ENCODE results near the gene CPNE2.

CPNE2 gene

DNA sequence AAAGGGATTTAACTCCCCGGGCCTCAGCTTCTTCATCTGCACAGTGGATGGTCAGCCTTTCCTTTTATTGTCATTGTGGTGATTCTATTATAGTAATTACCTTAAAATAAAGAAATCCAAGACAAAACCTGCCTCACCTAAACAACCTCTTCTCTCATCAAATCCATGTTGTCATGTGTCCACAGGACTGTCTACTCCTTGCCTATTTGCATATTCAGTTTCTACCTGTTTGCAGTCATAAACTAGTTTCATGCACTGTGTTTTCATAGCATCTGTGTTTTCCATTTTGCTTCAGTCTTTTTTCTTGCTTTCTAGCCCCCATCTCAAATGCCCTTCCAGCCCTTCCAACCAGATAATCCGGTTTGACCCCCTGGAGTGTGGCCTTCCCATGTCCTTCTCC, 44.3 kb upstream of the CPNE2 start:
- TF ChIP-seq, protein P1, sequence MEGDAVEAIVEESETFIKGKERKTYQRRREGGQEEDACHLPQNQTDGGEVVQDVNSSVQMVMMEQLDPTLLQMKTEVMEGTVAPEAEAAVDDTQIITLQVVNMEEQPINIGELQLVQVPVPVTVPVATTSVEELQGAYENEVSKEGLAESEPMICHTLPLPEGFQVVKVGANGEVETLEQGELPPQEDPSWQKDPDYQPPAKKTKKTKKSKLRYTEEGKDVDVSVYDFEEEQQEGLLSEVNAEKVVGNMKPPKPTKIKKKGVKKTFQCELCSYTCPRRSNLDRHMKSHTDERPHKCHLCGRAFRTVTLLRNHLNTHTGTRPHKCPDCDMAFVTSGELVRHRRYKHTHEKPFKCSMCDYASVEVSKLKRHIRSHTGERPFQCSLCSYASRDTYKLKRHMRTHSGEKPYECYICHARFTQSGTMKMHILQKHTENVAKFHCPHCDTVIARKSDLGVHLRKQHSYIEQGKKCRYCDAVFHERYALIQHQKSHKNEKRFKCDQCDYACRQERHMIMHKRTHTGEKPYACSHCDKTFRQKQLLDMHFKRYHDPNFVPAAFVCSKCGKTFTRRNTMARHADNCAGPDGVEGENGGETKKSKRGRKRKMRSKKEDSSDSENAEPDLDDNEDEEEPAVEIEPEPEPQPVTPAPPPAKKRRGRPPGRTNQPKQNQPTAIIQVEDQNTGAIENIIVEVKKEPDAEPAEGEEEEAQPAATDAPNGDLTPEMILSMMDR (IDR thresholded peaks at IDR 0.05; ENCODE audit: poor library complexity, severe bottlenecking): no peak
- ATAC-seq (ENCODE audit: low read depth): no peak
- no peaks in the 10 kb centered on the region for H3K4me1 ChIP-seq (ENCODE audit: insufficient read depth, poor library complexity, severe bottlenecking)
- no peak overlapping the region for H3K4me3 ChIP-seq (ENCODE audit: severe bottlenecking)
- DNase-seq (ENCODE audit: low spot score): no peak
- H3K9me3 ChIP-seq (ENCODE audit: severe bottlenecking): no peaks in the 10 kb centered on the region
- H3K27ac ChIP-seq (ENCODE audit: poor library complexity, severe bottlenecking): no peak overlapping the region
- H3K36me3 ChIP-seq (ENCODE audit: low read depth): no peaks in the 10 kb centered on the region
- no peaks in the 10 kb centered on the region for H3K27me3 ChIP-seq (ENCODE audit: insufficient read depth, poor library complexity, severe bottlenecking)

DNA sequence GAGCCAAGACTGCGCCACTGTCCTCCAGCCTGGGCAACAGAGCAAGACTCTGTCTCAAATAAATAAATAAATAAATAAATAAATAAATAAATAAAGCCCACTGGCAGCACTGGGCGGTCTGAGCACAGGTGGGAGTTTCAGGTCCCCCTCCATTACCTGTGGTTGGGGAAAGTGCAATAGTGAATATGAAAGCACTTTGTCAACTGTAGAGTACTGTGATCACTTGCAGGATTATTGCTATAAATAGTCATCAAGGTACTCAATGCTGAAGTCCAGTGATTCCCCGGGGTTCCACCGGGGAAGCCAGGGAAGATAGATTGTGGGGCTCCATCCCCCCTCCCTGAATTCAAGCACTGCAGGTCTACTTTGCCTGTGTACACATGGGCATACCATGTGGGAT, 42.7 kb upstream of the CPNE2 start:
- TF ChIP-seq, protein P1 (IDR thresholded peaks at IDR 0.05; ENCODE audit: poor library complexity, severe bottlenecking): no peak
- H3K9me3 ChIP-seq (ENCODE audit: severe bottlenecking): no peaks in the 10 kb centered on the region
- no peak overlapping the region for H3K4me3 ChIP-seq (ENCODE audit: severe bottlenecking)
- no peak for ATAC-seq (ENCODE audit: low read depth)
- H3K27me3 ChIP-seq (ENCODE audit: insufficient read depth, poor library complexity, severe bottlenecking): no peaks in the 10 kb centered on the region
- H3K27ac ChIP-seq (ENCODE audit: poor library complexity, severe bottlenecking): no peak overlapping the region
- no peak for DNase-seq (ENCODE audit: low spot score)
- no peaks in the 10 kb centered on the region for H3K4me1 ChIP-seq (ENCODE audit: insufficient read depth, poor library complexity, severe bottlenecking)
- H3K36me3 ChIP-seq (ENCODE audit: low read depth): no peaks in the 10 kb centered on the region

GRCh38 chr16:57051696-57052228, 40.6 kb upstream of the CPNE2 start:
- Histone ChIP-seq H3K36me3 (ENCODE audit: low read depth) (no peaks in the 10 kb centered on the region), H3K4me1 (ENCODE audit: insufficient read depth, poor library complexity, severe bottlenecking) (no peaks in the 10 kb centered on the region), H3K9me3 (ENCODE audit: severe bottlenecking) (no peaks in the 10 kb centered on the region), H3K4me3 (ENCODE audit: severe bottlenecking) (no peak overlapping the region), H3K27ac (ENCODE audit: poor library complexity, severe bottlenecking) (no peak overlapping the region), H3K27me3 (ENCODE audit: insufficient read depth, poor library complexity, severe bottlenecking) (no peaks in the 10 kb centered on the region)
- ATAC-seq (ENCODE audit: low read depth) (no peak), DNase-seq (ENCODE audit: low spot score) (no peak)
- TF ChIP-seq, protein P1 (IDR thresholded peaks at IDR 0.05; ENCODE audit: poor library complexity, severe bottlenecking): no peak

DNA sequence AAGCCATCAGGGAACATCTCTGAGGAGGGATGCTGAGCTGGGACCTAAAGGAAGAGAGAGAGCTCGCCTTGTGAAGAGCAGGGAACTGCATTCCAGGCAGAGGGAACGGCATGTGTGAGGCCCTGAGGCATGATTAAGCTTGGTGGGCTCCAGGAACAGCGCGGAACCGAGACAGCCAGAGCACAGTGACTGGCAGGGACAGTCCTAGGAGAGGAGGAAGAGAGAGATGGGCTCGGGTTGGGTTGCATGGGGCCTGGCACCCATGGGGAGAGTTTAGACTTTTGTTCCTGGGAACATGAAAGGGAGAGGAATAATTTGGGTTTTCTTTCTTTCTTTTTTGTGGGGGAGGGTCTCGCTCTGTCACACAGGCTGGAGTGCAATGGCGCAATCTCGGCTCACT, 39.2 kb upstream of the CPNE2 start:
- H3K4me1 ChIP-seq (ENCODE audit: insufficient read depth, poor library complexity, severe bottlenecking): no peaks in the 10 kb centered on the region
- H3K4me3 ChIP-seq (ENCODE audit: severe bottlenecking): no peak overlapping the region
- TF ChIP-seq, protein P1 (IDR thresholded peaks at IDR 0.05; ENCODE audit: poor library complexity, severe bottlenecking): no peak
- DNase-seq (ENCODE audit: low spot score) (no peak), ATAC-seq (ENCODE audit: low read depth) (no peak)
- no peaks in the 10 kb centered on the region for H3K9me3 ChIP-seq (ENCODE audit: severe bottlenecking)
- no peaks in the 10 kb centered on the region for H3K36me3 ChIP-seq (ENCODE audit: low read depth)
- no peaks in the 10 kb centered on the region for H3K27me3 ChIP-seq (ENCODE audit: insufficient read depth, poor library complexity, severe bottlenecking)
- H3K27ac ChIP-seq (ENCODE audit: poor library complexity, severe bottlenecking): no peak overlapping the region

GRCh38 chr16:57054338-57054737, 38.0 kb upstream of the CPNE2 start:
- H3K27ac ChIP-seq (ENCODE audit: poor library complexity, severe bottlenecking): no peak overlapping the region
- no peak overlapping the region for H3K4me3 ChIP-seq (ENCODE audit: severe bottlenecking)
- ATAC-seq (ENCODE audit: low read depth) (no peak), DNase-seq (ENCODE audit: low spot score) (no peak)
- no peaks in the 10 kb centered on the region for H3K36me3 ChIP-seq (ENCODE audit: low read depth)
- H3K27me3 ChIP-seq (ENCODE audit: insufficient read depth, poor library complexity, severe bottlenecking): no peaks in the 10 kb centered on the region
- no peaks in the 10 kb centered on the region for H3K9me3 ChIP-seq (ENCODE audit: severe bottlenecking)
- TF ChIP-seq, protein P1 (IDR thresholded peaks at IDR 0.05; ENCODE audit: poor library complexity, severe bottlenecking): no peak
- H3K4me1 ChIP-seq (ENCODE audit: insufficient read depth, poor library complexity, severe bottlenecking): no peaks in the 10 kb centered on the region
